H9 (cell line): Measurements from ENCODE around the gene SLC15A5. TPM values are rescaled to one million over a fixed set of nuclear protein-coding genes. Genes with fewer than 3 reads are reported as not detected.

Source experiments
- DNase-seq: peaks from one replicate; pipeline ENCODE4 v3.0.0-alpha.2; 2017
- H2AFZ ChIP-seq: one replicate; pipeline ENCODE4 v1.6.1; 2013; ENCODE audit warnings: mild to moderate bottlenecking, low read length, control low read depth, moderate library complexity
- H2AK5ac ChIP-seq: 2 replicates; pipeline ENCODE4 v1.6.1; 2013; ENCODE audit warnings: low read length, control low read depth, mixed read lengths; ENCODE audit not compliant: insufficient read length
- H2BK120ac ChIP-seq: one replicate; pipeline ENCODE4 v1.6.1; 2013; ENCODE audit warnings: low read depth, mild to moderate bottlenecking, low read length, control low read depth, inconsistent platforms; ENCODE audit not compliant: poor library complexity, severe bottlenecking
- H2BK12ac ChIP-seq: 2 replicates; pipeline ENCODE4 v1.6.1; 2013; ENCODE audit warnings: low read length, control low read depth, mixed read lengths, low read depth; ENCODE audit not compliant: insufficient read length
- H2BK15ac ChIP-seq: 2 replicates; pipeline ENCODE4 v1.6.1; 2013; ENCODE audit warnings: low read depth, low read length, control low read depth
- H2BK20ac ChIP-seq: one replicate; pipeline ENCODE4 v1.6.1; 2013; ENCODE audit warnings: low read depth, mild to moderate bottlenecking, low read length, control low read depth, inconsistent platforms; ENCODE audit not compliant: poor library complexity, severe bottlenecking
- H2BK5ac ChIP-seq: 2 replicates; pipeline ENCODE4 v1.6.1; 2013; ENCODE audit warnings: low read length, control low read depth, mixed read lengths; ENCODE audit not compliant: insufficient read length
- H3K14ac ChIP-seq: 2 replicates; pipeline ENCODE4 v1.6.1; 2013; ENCODE audit warnings: low read length, control low read depth; ENCODE audit not compliant: insufficient read depth
- H3K18ac ChIP-seq: 2 replicates; pipeline ENCODE4 v1.6.1; 2013; ENCODE audit warnings: low read depth, mild to moderate bottlenecking, mixed read lengths, low read length, control low read depth; ENCODE audit not compliant: insufficient read length
- H3K23ac ChIP-seq: 2 replicates; pipeline ENCODE4 v1.6.1; 2013; ENCODE audit warnings: low read length, control low read depth, mixed read lengths, low read depth; ENCODE audit not compliant: insufficient read length
- H3K23me2 ChIP-seq: 2 replicates; pipeline ENCODE4 v1.6.1; 2013; ENCODE audit warnings: low read depth, mild to moderate bottlenecking, mixed read lengths, low read length, control low read depth; ENCODE audit not compliant: insufficient read length, poor library complexity, severe bottlenecking
- H3K27ac ChIP-seq: 2 replicates; pipeline ENCODE4 v1.5.1; 2013; ENCODE audit warnings: low read length, control low read depth, mixed read lengths, low read depth; ENCODE audit not compliant: insufficient read length
- H3K27me3 ChIP-seq: 2 replicates; pipeline ENCODE4 v1.6.1; 2013; ENCODE audit warnings: low read length, control low read depth, inconsistent platforms; ENCODE audit not compliant: insufficient read depth
- H3K4ac ChIP-seq: 2 replicates; pipeline ENCODE4 v1.6.1; 2013; ENCODE audit warnings: low read depth, mild to moderate bottlenecking, control low read depth, inconsistent platforms, low read length, moderate library complexity
- H3K4me1 ChIP-seq: 2 replicates; pipeline ENCODE4 v1.6.1; 2013; ENCODE audit warnings: low read length, control low read depth, inconsistent platforms; ENCODE audit not compliant: insufficient read depth
- H3K4me2 ChIP-seq: 2 replicates; pipeline ENCODE4 v1.6.1; 2013; ENCODE audit warnings: low read length, control low read depth, mixed read lengths; ENCODE audit not compliant: insufficient read length, insufficient read depth
- H3K56ac ChIP-seq: 2 replicates; pipeline ENCODE4 v1.6.1; 2013; ENCODE audit warnings: low read depth, mild to moderate bottlenecking, mixed read lengths, low read length, control low read depth; ENCODE audit not compliant: insufficient read length
- H3K79me1 ChIP-seq: 2 replicates; pipeline ENCODE4 v1.6.1; 2013; ENCODE audit warnings: low read depth, mild to moderate bottlenecking, moderate library complexity, low read length, control low read depth, inconsistent platforms; ENCODE audit not compliant: insufficient read depth, poor library complexity, severe bottlenecking
- H3K79me2 ChIP-seq: 2 replicates; pipeline ENCODE4 v1.6.1; 2013; ENCODE audit warnings: low read length, control low read depth, inconsistent platforms; ENCODE audit not compliant: insufficient read depth
- H3K9ac ChIP-seq: 2 replicates; pipeline ENCODE4 v1.6.1; 2013; ENCODE audit warnings: low read length, control low read depth, mixed read lengths; ENCODE audit not compliant: insufficient read length; ENCODE audit errors: extremely low read depth
- H3K9me3 ChIP-seq: one replicate; pipeline ENCODE4 v1.6.1; 2013; ENCODE audit warnings: low read depth, low read length, inconsistent platforms; ENCODE audit not compliant: control insufficient read depth
- H3T11ph ChIP-seq: one replicate; pipeline ENCODE4 v1.6.1; 2013; ENCODE audit warnings: mild to moderate bottlenecking, low read length, control low read depth, inconsistent platforms
- H4K20me1 ChIP-seq: one replicate; pipeline ENCODE4 v1.6.1; 2013; ENCODE audit not compliant: control insufficient read depth, insufficient read length, insufficient read depth
- H4K5ac ChIP-seq: 2 replicates; pipeline ENCODE4 v1.6.1; 2013; ENCODE audit warnings: low read depth, mild to moderate bottlenecking, mixed read lengths, low read length, control low read depth; ENCODE audit not compliant: insufficient read length
- H4K8ac ChIP-seq: replicated peaks from 2 replicates; pipeline ENCODE4 v1.6.1; 2013; ENCODE audit warnings: low read length, control low read depth, mixed read lengths, low read depth; ENCODE audit not compliant: insufficient read length
- H4K91ac ChIP-seq: 2 replicates; pipeline ENCODE4 v1.6.1; 2013; ENCODE audit warnings: low read depth, mild to moderate bottlenecking, moderate library complexity, mixed read lengths, low read length, control low read depth; ENCODE audit not compliant: insufficient read length
- H3K27ac Mint-ChIP-seq, 3 experiments: 2 replicates in 2 of 3; 3 replicates in 1 of 3; pipeline ENCODE4 v1.8.0; 2020 to 2021; ENCODE audit warnings: mixed read lengths in 3 of 3, mild to moderate bottlenecking in 1 of 3, moderate library complexity in 1 of 3
- H3K27me3 Mint-ChIP-seq: 2 replicates; pipeline ENCODE4 v1.8.0; 2021; ENCODE audit warnings: low read depth, mild to moderate bottlenecking, moderate library complexity, mixed read lengths
- H3K36me3 Mint-ChIP-seq, 3 experiments: 2 replicates in 2 of 3; 3 replicates in 1 of 3; pipeline ENCODE4 v1.8.0; 2020 to 2021; ENCODE audit warnings: low read depth in 3 of 3, mixed read lengths in 3 of 3; ENCODE audit not compliant: insufficient read depth in 1 of 3
- H3K4me1 Mint-ChIP-seq, 2 experiments: 2 replicates each; pipeline ENCODE4 v1.8.0; 2020; ENCODE audit warnings: mixed read lengths in 2 of 2
- H3K4me3 Mint-ChIP-seq, 2 experiments: 2 replicates in 1 of 2; 3 replicates in 1 of 2; pipeline ENCODE4 v1.8.0; 2020 to 2021; ENCODE audit warnings: mild to moderate bottlenecking in 2 of 2, mixed read lengths in 2 of 2, moderate library complexity in 1 of 2
- H3K9me3 Mint-ChIP-seq, 2 experiments: 2 replicates in 1 of 2; 3 replicates in 1 of 2; pipeline ENCODE4 v1.8.0; 2020; ENCODE audit warnings: mild to moderate bottlenecking in 2 of 2, mixed read lengths in 2 of 2, moderate library complexity in 1 of 2
- WGBS: extraction: QIAGEN DNeasy Blood & Tissue Kit; methylation state at CpG from one replicate; pipeline ENCODE4 v1.1.7; 2013; ENCODE audit warnings: missing lambda C conversion rate, low lambda C conversion rate, mixed read lengths; ENCODE audit not compliant: insufficient read length; ENCODE audit errors: extremely low coverage; 5-methylcytosine and 5-hydroxymethylcytosine counted together
- total RNA-seq: library from RNA; stranded (reverse); gene quantifications from 2 replicates; pipeline ENCODE4 v1.2.1, GENCODE V29; 2021
- TF ChIP-seq, protein P1 (sequence below): fragments of 200-600 bp; sonication (generic); conservative IDR thresholded peaks from 3 replicates; pipeline ENCODE4 v1.8.0; 2021; ENCODE audit warnings: antibody characterized with exemption, mild to moderate bottlenecking

SLC15A5 gene
- total RNA-seq, 1 experiment from 2014 or later: not detected

DNA sequence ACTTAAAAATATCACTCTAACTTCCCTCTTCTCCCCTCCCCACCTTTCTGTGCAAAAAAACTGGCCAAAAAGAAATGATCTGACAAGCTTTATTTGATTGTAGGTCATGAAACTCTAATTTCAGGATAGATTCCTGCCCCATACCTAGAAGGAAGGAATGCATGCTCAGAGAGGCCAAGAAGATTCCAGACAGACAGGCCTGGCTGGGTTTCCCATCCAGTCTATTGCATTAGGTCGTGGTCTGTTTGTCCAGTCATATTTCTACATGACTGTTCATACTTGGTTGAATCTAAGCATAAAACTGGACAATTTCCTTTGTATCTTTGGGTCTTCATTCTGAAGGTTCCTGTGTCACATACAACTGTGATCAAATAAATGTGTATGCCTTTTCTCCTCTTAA lies 20.0 kb upstream of the SLC15A5 start:
- H2BK12ac ChIP-seq: no peak overlapping the region
- TF ChIP-seq, protein P1, sequence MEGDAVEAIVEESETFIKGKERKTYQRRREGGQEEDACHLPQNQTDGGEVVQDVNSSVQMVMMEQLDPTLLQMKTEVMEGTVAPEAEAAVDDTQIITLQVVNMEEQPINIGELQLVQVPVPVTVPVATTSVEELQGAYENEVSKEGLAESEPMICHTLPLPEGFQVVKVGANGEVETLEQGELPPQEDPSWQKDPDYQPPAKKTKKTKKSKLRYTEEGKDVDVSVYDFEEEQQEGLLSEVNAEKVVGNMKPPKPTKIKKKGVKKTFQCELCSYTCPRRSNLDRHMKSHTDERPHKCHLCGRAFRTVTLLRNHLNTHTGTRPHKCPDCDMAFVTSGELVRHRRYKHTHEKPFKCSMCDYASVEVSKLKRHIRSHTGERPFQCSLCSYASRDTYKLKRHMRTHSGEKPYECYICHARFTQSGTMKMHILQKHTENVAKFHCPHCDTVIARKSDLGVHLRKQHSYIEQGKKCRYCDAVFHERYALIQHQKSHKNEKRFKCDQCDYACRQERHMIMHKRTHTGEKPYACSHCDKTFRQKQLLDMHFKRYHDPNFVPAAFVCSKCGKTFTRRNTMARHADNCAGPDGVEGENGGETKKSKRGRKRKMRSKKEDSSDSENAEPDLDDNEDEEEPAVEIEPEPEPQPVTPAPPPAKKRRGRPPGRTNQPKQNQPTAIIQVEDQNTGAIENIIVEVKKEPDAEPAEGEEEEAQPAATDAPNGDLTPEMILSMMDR: no peak
- H3K27me3 ChIP-seq: no peaks in the 10 kb centered on the region
- no peak overlapping the region for H4K91ac ChIP-seq
- Mint-ChIP-seq H3K36me3 (no peaks in the 10 kb centered on the region; a peak in 1 of 7 replicates), H3K9me3 (no peaks in the 10 kb centered on the region), H3K4me3 (no peak overlapping the region), H3K27me3 (no peaks in the 10 kb centered on the region), H3K4me1 (peaks cover 3 to 4% of the 10 kb centered on the region in 2 experiments), H3K27ac (no peak overlapping the region)
- H3K9me3 ChIP-seq: no peaks in the 10 kb centered on the region
- H3K79me1 ChIP-seq: no peaks in the 10 kb centered on the region
- H3K23me2 ChIP-seq: no peaks in the 10 kb centered on the region
- H2AK5ac ChIP-seq: no peak overlapping the region
- H3K23ac ChIP-seq: no peak overlapping the region
- H2BK15ac ChIP-seq: no peak overlapping the region
- H4K20me1 ChIP-seq: no peaks in the 10 kb centered on the region
- DNase-seq: no peak
- H3K4me2 ChIP-seq: no peak overlapping the region
- H3K4ac ChIP-seq: no peak overlapping the region
- no peak overlapping the region for H2BK120ac ChIP-seq
- no peak overlapping the region for H2BK20ac ChIP-seq
- WGBS: no CpG with 5 or more reads among the region's 1 CpG
- no peaks in the 10 kb centered on the region for H3K79me2 ChIP-seq
- H4K5ac ChIP-seq: no peak overlapping the region
- no peak overlapping the region for H4K8ac ChIP-seq
- no peak overlapping the region for H3K27ac ChIP-seq
- no peak overlapping the region for H3K18ac ChIP-seq
- H3K56ac ChIP-seq: no peak overlapping the region
- H3T11ph ChIP-seq: no peak overlapping the region
- no peaks in the 10 kb centered on the region for H3K4me1 ChIP-seq
- no peak overlapping the region for H3K14ac ChIP-seq
- no peak overlapping the region for H2BK5ac ChIP-seq
- no peak overlapping the region for H3K9ac ChIP-seq
- no peak overlapping the region for H2AFZ ChIP-seq
